Activated T-cell treated with anti-CD3 and anti-CD28 coated beads, Interleukin-2, amount 50 U/mL, for 1 hour (primary cell): ENCODE results near the gene CHURC1.
A peak's percentile ranks its signal among the peaks of the same experiment; 100 is the strongest.

Source experiments
- DNase-seq: peaks from one replicate; pipeline ENCODE4 v3.0.0-alpha.2; 2020

Gene CHURC1

DNA sequence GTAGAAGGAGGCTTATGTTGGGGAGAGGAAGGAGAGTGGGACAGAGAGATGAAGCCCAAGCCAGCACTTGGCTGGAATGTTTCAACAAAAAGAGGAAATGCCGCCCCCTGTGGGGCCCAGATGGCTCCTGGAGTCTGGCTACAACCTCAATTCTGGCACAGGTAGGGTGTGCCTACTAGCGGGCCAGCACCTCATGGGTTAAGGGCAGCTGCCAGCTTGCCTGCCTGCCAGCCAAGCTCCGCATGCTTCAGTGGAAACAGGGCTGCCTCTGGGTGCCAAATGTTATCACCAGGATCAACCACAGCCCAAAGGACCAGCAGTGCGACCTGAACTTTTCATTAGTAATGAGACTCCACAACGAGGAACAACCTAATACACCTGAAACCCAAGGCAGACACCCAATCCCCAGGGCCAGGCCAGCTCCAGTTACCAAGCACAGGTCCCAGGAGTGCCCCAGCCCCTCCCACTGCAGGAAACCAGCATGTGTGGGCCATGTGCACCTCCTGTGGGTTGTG lies 46.6 kb downstream of the CHURC1 start:
- DNase-seq: no peak

DNA sequence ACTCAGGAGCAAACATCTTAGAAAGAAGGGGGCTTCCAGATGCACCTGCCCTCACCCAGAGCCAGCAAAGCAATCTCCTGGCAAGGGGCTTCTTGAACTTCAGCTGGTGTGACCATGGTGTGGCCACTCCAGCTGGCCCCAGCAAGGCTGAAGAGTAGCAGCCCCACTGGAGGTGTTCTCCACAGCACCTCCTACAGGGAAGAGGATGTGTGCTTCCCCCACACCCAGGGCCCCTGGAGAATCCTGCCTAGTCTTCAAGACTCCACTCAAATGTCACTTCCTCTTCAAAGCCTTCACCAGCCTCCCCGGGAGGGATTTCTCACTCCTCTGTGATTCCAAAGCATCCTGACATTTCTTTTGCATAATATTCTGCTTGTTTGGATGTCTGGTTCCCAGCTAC lies 49.4 kb downstream of the CHURC1 start:
- DNase-seq: no peak

DNA sequence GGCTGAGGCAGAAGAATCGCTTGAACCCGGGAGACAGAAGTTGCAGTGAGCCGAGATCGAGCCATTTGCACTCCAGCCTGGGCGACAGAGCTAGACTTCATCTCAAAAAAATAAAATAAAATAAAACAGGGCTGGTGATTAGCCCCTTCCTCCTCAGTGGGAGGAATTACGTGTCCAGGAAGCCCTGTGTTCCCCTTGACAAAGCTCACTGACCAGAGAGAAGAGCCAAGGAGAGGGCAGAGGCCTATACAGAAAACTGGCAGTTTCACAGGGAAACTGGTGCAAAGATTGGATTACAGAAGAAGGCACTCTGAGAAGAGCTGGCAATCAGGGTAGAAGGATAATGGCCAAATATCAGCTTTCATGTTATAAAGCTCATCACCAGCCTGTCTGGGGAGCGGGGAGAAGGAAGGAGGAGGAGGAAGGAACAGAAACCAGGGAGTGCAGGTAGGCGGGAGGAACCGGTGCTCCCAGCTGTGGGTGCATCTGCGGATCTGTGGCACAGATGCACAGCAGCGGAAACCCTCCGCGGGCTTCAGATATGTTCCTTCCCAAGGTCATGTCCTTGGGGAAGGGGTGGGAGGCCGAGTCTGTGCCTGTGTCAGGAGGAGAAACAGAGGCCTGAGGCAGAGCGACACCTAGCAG lies 51.2 kb downstream of the CHURC1 start:
- DNase-seq: no peak

DNA sequence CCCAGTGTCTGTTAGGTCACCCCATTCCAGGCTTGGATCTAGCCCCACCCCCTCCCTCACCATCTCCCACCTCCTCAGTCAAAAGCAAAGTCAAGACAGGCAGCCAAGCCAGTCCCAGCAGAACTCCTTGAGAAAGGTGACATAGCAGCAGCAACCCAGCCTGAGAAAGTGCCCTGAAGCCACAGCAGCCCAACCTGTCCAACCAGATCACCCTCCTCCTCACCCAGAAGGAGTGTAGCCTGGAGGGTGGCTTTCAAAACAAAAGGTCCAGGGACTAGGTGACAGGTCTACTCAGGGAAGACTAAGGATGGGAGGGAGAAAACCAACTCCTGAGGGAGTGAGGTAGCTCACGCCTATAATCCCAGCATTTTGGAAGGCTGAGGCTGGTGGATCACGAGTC lies 52.7 kb downstream of the CHURC1 start:
- no peak for DNase-seq

DNA sequence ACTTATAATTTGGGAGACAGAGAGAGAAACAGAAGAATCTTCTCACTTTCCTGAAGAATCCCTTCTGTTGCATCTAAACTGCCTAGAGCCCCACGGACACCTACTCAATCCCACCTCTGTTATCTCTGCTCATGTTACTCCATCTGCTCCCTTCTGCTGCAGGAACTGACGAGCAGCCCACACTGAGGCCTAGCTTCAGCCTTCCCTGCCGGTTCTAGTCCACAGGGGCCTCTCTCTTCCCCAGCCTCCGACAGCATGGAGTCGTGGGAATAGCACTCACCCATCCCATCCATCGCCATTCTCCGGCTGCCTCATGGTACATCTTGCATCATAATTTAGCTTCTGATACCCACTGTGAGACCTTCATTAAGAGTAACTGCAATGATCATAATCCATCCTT lies 53.9 kb downstream of the CHURC1 start:
- no peak for DNase-seq

DNA sequence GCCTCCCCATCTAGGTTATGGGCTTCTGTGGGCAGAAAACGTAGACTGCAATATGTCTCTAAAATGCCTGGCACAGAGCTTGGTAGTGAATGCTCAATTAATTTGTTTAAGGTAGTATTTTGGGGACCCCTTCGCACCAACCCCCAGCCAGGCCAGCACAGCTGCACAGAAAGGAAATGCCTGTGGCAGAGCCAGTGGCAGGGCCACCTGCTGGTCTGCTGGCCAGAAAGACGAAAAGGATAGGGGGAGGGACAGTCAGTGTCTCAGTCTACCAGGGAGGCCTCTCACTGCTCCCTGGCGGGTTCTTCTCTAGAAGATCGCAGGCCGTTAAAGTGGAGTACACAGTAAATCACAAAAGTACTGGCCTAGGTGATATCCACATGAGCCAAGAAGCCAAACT lies 54.4 kb downstream of the CHURC1 start:
- no peak for DNase-seq

DNA sequence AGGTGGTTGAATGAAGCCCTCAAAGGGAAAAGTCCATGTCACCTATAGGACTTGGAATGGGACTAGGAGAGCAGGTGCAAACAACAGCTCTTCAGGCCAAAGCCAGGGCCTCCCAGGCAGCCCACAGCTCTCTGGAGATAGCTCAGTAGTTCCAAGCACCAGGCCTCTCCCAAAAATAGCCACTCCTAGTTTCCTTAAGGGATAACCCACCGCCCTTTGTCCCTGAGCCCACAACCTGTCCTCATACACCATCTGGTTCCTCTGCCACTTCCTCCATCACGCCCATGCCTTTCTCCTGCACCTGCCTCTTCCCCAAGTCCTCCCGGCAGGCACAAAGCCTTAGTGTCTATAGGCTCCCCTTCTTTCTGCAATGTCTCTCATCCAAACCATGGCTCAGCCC lies 55.8 kb downstream of the CHURC1 start:
- DNase-seq: no peak

DNA sequence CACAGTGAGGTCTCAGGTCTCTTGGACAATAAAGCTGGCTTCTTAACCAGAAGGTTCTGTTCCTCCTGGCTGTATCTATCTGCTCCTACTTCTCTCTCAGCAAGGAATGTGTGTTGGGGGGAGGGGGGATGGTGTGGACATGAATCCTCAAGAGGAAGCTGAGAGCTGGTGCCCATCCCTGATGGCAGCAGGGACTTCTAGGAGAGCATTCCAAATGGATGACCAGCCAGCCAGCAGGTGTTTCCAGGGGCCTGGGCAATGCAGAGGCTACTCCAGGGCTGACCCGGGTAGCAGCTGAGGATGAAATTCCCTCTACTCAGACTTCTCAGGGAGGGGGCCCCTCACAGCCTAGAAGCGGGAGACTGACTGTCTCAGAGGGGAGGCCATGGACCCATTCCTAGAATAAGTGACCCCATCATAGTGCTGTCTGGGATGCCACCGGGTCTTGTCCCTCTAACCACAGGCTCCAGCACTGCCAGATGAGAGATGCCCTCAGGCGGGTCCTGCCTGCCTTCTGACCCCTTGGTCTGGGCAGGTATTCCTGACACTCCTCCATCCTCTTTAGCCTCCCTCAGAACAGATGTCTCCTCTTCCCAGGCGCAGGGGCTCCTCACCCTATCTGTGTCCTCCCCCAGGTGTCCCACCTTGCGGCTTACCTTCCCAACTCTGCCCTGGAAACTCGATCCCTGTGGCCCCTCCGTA lies 56.7 kb downstream of the CHURC1 start:
- DNase-seq: no peak

DNA sequence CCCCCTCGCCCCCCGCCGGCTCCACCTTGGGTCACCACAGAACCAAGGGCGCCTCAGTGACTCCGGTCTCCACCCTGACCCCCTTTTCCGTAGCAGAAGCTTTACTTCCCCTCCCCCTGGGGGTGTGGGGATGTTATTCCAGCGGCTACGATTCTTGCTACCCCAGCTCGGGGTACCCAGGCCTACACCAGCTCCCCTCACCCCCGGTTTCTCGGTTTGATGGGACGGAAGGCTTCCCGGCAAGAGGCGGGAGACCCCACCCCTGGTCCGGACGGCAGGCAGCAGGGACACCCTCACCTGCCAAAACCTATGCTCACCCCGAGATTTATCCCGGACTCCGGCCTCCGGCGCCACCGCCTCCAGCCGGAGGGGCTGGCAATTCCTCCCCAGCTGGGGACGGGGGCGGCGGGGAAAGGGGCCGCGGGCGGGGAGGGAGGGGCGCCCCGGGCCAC lies 57.3 kb downstream of the CHURC1 start:
- no peak for DNase-seq

DNA sequence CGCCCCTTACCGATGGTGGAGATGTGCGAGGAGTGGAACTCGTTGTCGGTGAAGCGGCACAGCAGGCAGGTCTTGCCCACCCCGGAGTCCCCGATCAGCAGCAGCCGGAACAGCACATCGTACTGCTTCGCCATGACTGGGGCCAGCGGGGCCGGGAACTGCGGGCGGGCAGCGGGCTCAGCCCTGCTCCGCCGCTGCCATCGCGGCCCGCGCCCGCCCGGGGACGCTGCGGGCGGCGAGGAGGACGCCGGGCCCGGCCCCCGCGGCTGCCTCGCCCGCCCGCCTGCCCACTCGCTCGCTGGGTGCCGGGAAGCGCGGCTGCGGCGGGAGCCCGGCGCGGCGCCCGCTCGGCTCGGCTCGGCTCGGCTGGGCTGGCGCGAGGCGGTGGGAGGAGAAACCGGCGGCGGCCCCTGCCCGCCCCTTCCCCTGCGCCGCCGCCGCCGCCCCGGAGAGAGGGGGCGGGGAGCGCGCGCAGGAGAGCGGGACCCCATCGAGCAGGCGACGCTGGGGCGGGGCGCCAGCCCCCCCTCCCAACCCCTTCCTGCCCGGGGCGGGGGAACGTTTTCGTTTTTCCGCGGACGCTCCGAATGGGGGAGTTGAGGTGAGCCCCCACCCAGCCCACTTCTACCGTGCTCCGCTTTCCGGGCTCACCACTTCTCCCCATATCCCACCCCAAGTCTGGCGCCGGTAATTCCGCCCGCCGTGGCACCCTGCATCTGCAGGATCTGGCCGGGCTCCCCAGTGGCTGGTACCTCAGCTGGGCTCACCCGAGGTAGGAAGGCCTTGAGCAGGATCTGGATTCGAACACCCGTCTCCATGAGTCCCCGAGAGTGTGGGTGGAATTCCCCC lies 57.9 kb downstream of the CHURC1 start, which contains the start of gene RAB15:
Gene RAB15 (minus strand): TSS at position 394 of the 849 bp plus-strand sequence. CDS start 260 bp downstream, at position 134.
- DNase-seq: peak; percentile 59

DNA sequence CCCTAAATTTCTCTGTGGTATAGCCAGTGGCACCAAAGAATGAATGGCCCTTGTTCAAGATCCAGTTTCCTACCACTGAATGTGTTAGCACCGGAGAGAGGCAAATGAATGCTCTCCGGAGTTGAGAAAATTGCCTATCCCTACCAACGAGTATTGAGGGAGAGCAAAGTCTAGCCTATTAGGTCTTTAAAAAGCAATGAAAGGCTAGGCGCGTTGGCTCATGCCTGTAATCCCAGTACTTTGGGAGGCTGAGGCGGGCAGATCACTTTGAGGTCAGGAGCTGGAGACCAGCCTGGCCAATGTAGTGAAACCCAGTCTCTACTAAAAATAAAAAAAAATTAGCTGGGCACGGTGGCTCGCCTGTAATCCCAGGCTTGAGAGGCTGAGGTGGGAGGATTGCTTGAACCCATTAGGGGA lies 58.8 kb downstream of the CHURC1 start:
- DNase-seq: no peak

DNA sequence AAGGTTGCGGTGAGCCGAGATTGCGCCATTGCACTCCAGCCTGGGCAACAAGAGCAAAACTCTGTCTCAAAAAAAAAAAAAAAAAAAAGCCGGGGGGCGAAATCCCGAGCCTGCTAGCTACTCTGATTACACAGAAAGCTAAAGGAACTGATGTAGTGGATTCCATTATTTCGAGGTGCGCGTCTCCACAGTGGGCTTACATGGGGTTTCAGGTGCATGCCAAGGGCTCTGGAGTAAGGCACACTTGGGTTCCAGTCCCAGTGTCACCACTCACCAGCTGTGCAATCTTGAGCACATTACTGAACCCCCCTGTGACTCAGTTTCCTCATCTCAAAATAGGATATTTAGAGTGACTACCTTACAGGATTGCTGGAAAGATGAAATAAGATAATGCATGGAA lies 59.6 kb downstream of the CHURC1 start:
- DNase-seq: no peak

DNA sequence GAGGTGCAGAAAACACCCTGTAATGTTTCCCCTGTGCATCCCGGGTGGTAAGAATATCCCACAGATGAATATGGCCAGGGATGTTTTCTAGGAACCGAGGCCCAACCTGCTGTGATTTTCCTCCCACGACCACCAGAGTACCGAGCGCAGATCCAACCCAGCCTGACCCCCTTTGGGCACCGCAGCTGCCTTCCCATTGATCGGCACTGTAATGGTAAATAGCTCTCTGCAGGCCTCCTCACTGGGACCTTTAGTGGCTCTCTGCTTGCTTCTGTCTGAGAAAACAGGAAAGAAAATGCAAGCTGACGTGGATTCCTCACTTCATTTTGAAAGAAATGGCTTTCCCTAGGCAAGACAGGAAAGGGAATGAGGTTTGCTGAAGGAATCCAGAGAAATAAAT lies 60.3 kb downstream of the CHURC1 start:
- DNase-seq: no peak

DNA sequence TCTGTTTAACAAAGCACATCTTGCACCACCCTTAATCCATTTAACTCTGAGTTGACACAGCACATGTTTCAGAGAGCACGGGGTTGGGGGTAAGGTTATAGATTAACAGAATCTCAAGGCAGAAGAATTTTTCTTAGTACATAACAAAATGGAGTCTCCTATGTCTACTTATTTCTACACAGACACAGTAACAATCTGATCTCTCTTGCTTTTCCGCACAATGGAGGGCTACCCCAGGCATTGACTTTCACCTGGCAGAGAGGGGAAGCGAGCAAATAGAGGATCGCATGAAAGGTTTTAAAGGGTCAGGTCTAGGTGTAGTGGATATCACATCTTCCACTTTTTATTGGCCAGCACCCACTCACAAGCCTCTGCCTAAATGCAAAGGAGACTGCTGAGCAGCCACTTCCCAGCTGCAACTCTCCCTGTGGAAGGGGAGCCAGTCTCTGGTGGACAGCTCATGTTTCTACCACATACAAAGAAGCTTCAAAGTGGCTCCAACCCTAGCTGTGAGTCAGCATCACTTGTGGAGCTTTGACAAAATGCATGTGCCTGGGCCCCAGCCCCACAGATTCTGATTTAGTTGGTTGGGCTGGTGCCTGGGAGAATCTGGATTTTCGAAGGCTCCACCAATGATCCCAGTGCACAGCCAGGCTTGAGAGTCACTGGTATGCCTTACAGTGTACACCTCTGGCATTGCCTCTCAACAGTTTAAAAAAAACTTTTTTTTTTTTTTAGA lies 65.2 kb downstream of the CHURC1 start:
- no peak for DNase-seq

DNA sequence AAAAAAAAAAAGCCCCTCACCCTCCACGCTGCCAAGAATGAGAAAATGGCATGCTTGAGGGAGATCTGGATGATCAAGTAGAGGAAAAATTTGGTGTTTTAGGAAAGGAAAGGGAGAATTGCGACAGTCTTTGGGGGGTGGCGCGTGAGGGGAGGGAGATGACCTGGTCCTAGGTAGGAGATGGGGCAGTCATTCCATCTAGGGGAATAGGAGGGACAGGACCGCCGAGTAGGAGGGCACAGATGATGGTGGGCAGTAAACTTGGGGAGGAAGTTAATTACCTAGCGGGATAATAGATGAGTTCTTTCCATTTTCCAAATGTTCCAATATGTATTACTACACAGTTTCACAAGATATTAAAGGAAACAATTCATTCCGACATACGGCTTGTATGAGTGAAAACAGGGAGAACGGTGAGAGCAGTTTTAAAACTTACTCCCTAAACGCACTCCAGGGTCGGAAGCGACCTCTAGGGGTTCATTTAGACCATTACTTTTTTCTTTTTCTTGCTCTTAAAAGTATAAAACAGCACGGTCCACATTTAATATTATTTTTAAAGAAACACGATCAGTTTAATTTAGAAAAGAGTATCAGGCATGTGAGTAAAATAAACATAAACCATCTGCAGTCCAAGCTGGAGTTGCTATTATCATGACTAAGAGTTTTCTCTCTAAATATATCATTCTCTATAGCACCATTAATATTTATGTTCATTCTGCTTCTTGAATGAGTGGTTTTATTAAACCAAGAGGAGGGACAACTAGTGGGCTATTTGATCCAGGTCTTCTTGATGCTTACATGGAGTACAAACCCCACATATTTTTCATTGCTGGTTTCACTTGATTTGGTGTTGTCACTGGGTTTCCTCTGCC lies 69.4 kb downstream of the CHURC1 start:
- no peak for DNase-seq
